Measurements from ENCODE around the gene RPLP2.

GRCh38 chr11:819943-820649, 10.3 kb downstream of the RPLP2 start:
- TF ChIP-seq CTCF (conservative IDR thresholded peaks at IDR 0.05) = no peak
- no peak for TF ChIP-seq EZH2 (IDR thresholded peaks at IDR 0.05; ENCODE audit: low read depth)
